Lower lobe of right lung (tissue), 2 donors: ENCODE results near the gene MAP1LC3B2. TPM values are rescaled to one million over a fixed set of nuclear protein-coding genes. Genes with fewer than 3 reads are reported as not detected.
"Not testable (repeated sequence)": the region's sequence is repeated elsewhere in the genome, so short reads cannot be mapped to it uniquely, and the experiment has no call there.

Experiments
- ATAC-seq, 2 donors: fragments of 200-7000 bp; cut with Tn5 transposase; one replicate each; pipeline ENCODE4 v1.9.1; 2020 to 2022; ENCODE audit warnings: mild to moderate bottlenecking in 2 of 2, moderate library complexity in 2 of 2
- DNase-seq: peaks from one replicate; pipeline ENCODE4 v3.0.0-alpha.2; 2020
- H3K27ac ChIP-seq: fragments of 200-600 bp; one replicate; pipeline ENCODE4 v1.8.0; 2022
- H3K27me3 ChIP-seq: fragments of 200-600 bp; one replicate; pipeline ENCODE4 v1.8.0; 2022; ENCODE audit warnings: low read depth
- H3K36me3 ChIP-seq: fragments of 200-600 bp; one replicate; pipeline ENCODE4 v1.8.0; 2022; ENCODE audit warnings: mild to moderate bottlenecking
- H3K4me1 ChIP-seq: fragments of 200-600 bp; one replicate; pipeline ENCODE4 v1.8.0; 2022
- H3K4me3 ChIP-seq: fragments of 200-600 bp; one replicate; pipeline ENCODE4 v1.8.0; 2022; ENCODE audit warnings: mild to moderate bottlenecking
- H3K9me3 ChIP-seq: fragments of 200-600 bp; one replicate; pipeline ENCODE4 v1.8.0; 2022
- CTCF ChIP-seq: fragments of 200-600 bp; IDR thresholded peaks from one replicate; pipeline ENCODE4 v1.8.0; 2022; ENCODE audit warnings: antibody characterized with exemption, mild to moderate bottlenecking
- intact Hi-C: fragments of 100-400 bp; cut with DNase I; formaldehyde crosslinking; loops from one replicate; pipeline ENCODE4 v1.11.0; 2022
- total RNA-seq: library from RNA; stranded (reverse); fragmentation: NEBNext Ultra II Directional; extraction: Animal tissue kit (Norgen Biotek cat#: 25700); gene quantifications from one replicate; pipeline ENCODE4 v1.2.1, GENCODE V29; 2021
- donor health status: DM: no; HTN: yes; CAD: no; lungs with severe emphysema.

The MAP1LC3B2 gene
- total RNA-seq, 1 donor from 2014 or later = 1.9 TPM

- TF ChIP-seq CTCF = no peak
- no peaks in the 10 kb centered on the region for H3K4me1 ChIP-seq
- H3K27me3 ChIP-seq = no peaks in the 10 kb centered on the region
- DNase-seq (no peak), ATAC-seq (no peak)
- H3K27ac ChIP-seq = no peak overlapping the region
- intact Hi-C loops = no loop called here
- no peaks in the 10 kb centered on the region for H3K36me3 ChIP-seq
- H3K4me3 ChIP-seq = no peak overlapping the region
- H3K9me3 ChIP-seq = no peaks in the 10 kb centered on the region
Observed at GRCh38 chr12:116573776-116574175, 14.6 kb downstream of the MAP1LC3B2 start.

GRCh38 chr12:116575754-116576153, 16.6 kb downstream of the MAP1LC3B2 start:
- H3K4me1 ChIP-seq, H3K36me3 ChIP-seq, H3K27ac ChIP-seq, DNase-seq, ATAC-seq, H3K9me3 ChIP-seq, H3K4me3 ChIP-seq, intact Hi-C loops, H3K27me3 ChIP-seq: not testable (repeated sequence)

- ATAC-seq = no peak
- intact Hi-C loops = no loop called here
- no peak overlapping the region for H3K27ac ChIP-seq
- no peaks in the 10 kb centered on the region for H3K36me3 ChIP-seq
- DNase-seq = no peak
- no peak overlapping the region for H3K4me3 ChIP-seq
- no peaks in the 10 kb centered on the region for H3K27me3 ChIP-seq
- TF ChIP-seq CTCF = no peak
- H3K9me3 ChIP-seq = no peaks in the 10 kb centered on the region
- no peaks in the 10 kb centered on the region for H3K4me1 ChIP-seq
Observed at GRCh38 chr12:116577154-116577561, 18.0 kb downstream of the MAP1LC3B2 start.

GRCh38 chr12:116578051-116578450, 18.9 kb downstream of the MAP1LC3B2 start:
- Histone ChIP-seq H3K36me3 (no peaks in the 10 kb centered on the region), H3K27ac (no peak overlapping the region), H3K27me3 (no peaks in the 10 kb centered on the region), H3K4me1 (no peaks in the 10 kb centered on the region), H3K9me3 (no peaks in the 10 kb centered on the region), H3K4me3 (no peak overlapping the region)
- no peak for DNase-seq
- intact Hi-C loops = no loop called here
- no peak for TF ChIP-seq CTCF
- no peak for ATAC-seq

DNA sequence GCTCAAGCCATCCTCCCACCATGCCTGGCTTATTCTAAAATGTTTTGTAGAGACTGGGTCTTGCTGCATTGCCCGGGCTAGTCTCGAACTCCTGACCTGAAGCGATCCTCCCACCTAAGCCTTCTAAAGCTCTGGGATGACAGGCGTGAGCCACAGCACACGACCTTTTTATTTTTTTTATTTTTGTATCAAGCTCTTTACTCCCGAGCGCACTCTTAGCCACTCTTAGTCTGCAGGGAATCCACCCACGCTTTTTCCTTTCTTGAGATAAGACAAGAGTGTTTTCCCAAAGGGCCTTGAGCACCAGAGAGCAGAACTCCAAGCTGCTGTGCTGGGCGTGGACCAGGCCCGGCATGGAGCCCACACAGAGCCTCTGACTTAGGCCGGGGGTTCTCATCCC, 23.4 kb downstream of the MAP1LC3B2 start:
- DNase-seq (peak; percentile 50), ATAC-seq (peak; percentile 92 to 98)
- H3K4me3 ChIP-seq = no peak overlapping the region
- intact Hi-C loops = no loop called here
- H3K36me3 ChIP-seq = no peaks in the 10 kb centered on the region
- H3K4me1 ChIP-seq = no peaks in the 10 kb centered on the region
- no peak overlapping the region for H3K27ac ChIP-seq
- H3K27me3 ChIP-seq = no peaks in the 10 kb centered on the region
- no peak for TF ChIP-seq CTCF
- H3K9me3 ChIP-seq = peaks cover 4% of the 10 kb centered on the region

DNA sequence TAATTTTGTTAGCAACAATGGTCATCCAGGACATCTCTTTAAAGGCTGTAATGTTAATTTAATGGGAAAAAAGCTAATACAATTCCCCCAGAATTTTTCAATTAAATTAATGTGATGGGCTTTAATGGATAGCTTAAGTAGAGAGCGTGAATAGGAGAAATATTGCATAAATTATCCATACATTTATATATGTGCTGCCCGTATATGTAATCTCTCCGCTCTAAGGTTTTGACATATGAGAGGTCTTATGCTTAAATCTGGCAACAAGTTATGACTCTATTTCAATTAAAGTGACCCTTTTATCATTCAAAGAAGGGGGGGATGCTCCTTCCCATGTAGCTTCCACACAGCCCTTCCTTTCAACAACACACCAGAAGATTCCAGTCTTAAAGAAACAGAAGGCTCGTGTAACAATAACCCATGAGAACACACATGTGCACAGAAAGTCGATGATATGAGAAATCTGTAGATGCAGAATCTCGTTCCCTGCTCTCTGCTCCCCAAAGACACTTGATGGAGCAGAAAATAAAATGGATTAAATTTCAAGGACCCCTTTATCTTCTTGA, 24.0 kb downstream of the MAP1LC3B2 start:
- TF ChIP-seq CTCF = no peak
- intact Hi-C loops = no loop called here
- Histone ChIP-seq H3K27ac (no peak overlapping the region), H3K36me3 (no peaks in the 10 kb centered on the region), H3K4me3 (no peak overlapping the region), H3K9me3 (peaks cover 4% of the 10 kb centered on the region), H3K4me1 (no peaks in the 10 kb centered on the region), H3K27me3 (no peaks in the 10 kb centered on the region)
- no peak for ATAC-seq
- no peak for DNase-seq
